VCaP (cell line): ENCODE data around the gene HOXD10.
A peak's percentile ranks its signal among the peaks of the same experiment; 100 is the strongest.

ENCODE experiments used
- H3K27ac ChIP-seq: fragments of 450-650 bp; 2 replicates; pipeline ENCODE4 v1.5.1; 2017
- CTCF ChIP-seq: fragments of 450-650 bp; conservative IDR thresholded peaks from 2 replicates; pipeline ENCODE4 v1.5.1; 2017; ENCODE audit warnings: mild to moderate bottlenecking, moderate library complexity

HOXD10 gene

GRCh38 chr2:176140513-176141317, 24.1 kb downstream of the HOXD10 start:
- TF ChIP-seq CTCF, result peak; percentile 96
- peak overlapping the region; percentile 47; the same call in 1 of the 2 replicates for H3K27ac ChIP-seq

GRCh38 chr2:176142281-176142680, 25.7 kb downstream of the HOXD10 start:
- no peak for TF ChIP-seq CTCF
- no peak overlapping the region for H3K27ac ChIP-seq

GRCh38 chr2:176145085-176145969, 28.7 kb downstream of the HOXD10 start:
- no peak overlapping the region for H3K27ac ChIP-seq
- TF ChIP-seq CTCF, result no peak

- no peak for TF ChIP-seq CTCF
- no peak overlapping the region for H3K27ac ChIP-seq
Observed at GRCh38 chr2:176146101-176146500, 29.5 kb downstream of the HOXD10 start.

GRCh38 chr2:176146645-176147044, 30.1 kb downstream of the HOXD10 start:
- H3K27ac ChIP-seq, result no peak overlapping the region
- no peak for TF ChIP-seq CTCF

- no peak overlapping the region for H3K27ac ChIP-seq
- no peak for TF ChIP-seq CTCF
Observed at GRCh38 chr2:176147210-176147799, 30.7 kb downstream of the HOXD10 start.
